SK-N-SH treated with all-trans-retinoic acid at 6 μM for 48 hours (cell line): ENCODE results near the gene CHST15.

Source experiments
- ATAC-seq: fragments of 200-7000 bp; cut with Tn5 transposase; 3 replicates; pipeline ENCODE4 v1.9.1; 2020; ENCODE audit warnings: mild to moderate bottlenecking, moderate library complexity
- BACH2 ChIP-seq: fragments of 250-450 bp; sonication (Bioruptor Pico); IDR thresholded peaks from 2 replicates; pipeline ENCODE4 v1.9.0; 2021; ENCODE audit warnings: mild to moderate bottlenecking, borderline replicate concordance
- ISL1 ChIP-seq: fragments of 250-450 bp; sonication (Bioruptor Pico); IDR thresholded peaks from 2 replicates; pipeline ENCODE4 v2.1.2; 2022; ENCODE audit warnings: mild to moderate bottlenecking, moderate library complexity
- OSR1 ChIP-seq: fragments of 250-450 bp; sonication (Bioruptor Pico); IDR thresholded peaks from 2 replicates; pipeline ENCODE4 v1.8.0; 2022; ENCODE audit warnings: moderate library complexity, mild to moderate bottlenecking, inconsistent platforms
- POU6F1 ChIP-seq: fragments of 250-450 bp; sonication (Bioruptor Pico); IDR thresholded peaks from 2 replicates; pipeline ENCODE4 v1.8.0; 2021; ENCODE audit warnings: low read depth, mild to moderate bottlenecking, moderate library complexity, borderline replicate concordance
- PPARA ChIP-seq: fragments of 250-450 bp; sonication (Bioruptor Pico); IDR thresholded peaks from 2 replicates; pipeline ENCODE4 v1.5.0; 2020; ENCODE audit warnings: mild to moderate bottlenecking, borderline replicate concordance
- RARB ChIP-seq: fragments of 250-450 bp; sonication (Bioruptor Pico); IDR thresholded peaks from 2 replicates; pipeline ENCODE4 v1.8.0; 2021; ENCODE audit warnings: mild to moderate bottlenecking, moderate library complexity
- SNAI2 ChIP-seq: fragments of 250-450 bp; sonication (Bioruptor Pico); IDR thresholded peaks from 2 replicates; pipeline ENCODE4 v1.5.0; 2020; ENCODE audit warnings: mild to moderate bottlenecking, moderate library complexity
- TOX ChIP-seq: fragments of 250-450 bp; sonication (Bioruptor Pico); IDR thresholded peaks from 2 replicates; pipeline ENCODE4 v1.8.0; 2021; ENCODE audit warnings: mild to moderate bottlenecking, moderate library complexity, borderline replicate concordance
- TSHZ2 ChIP-seq: fragments of 250-450 bp; sonication (Bioruptor Pico); IDR thresholded peaks from 2 replicates; pipeline ENCODE4 v1.5.0; 2020; ENCODE audit warnings: mild to moderate bottlenecking, moderate library complexity
- ZC3H10 ChIP-seq: fragments of 250-450 bp; sonication (Bioruptor Pico); IDR thresholded peaks from 2 replicates; pipeline ENCODE4 v1.5.1; 2021; ENCODE audit warnings: mild to moderate bottlenecking, moderate library complexity
- ZFP3 ChIP-seq: fragments of 250-450 bp; sonication (Bioruptor Pico); IDR thresholded peaks from 2 replicates; pipeline ENCODE4 v1.5.0; 2020; ENCODE audit warnings: mild to moderate bottlenecking, moderate library complexity
- ZNF565 ChIP-seq: fragments of 450-650 bp; formaldehyde crosslinking; conservative IDR thresholded peaks from 2 replicates; pipeline ENCODE4 v1.5.0; 2020; ENCODE audit warnings: low read depth, mild to moderate bottlenecking, moderate library complexity
- ZNF70 ChIP-seq: fragments of 450-650 bp; formaldehyde crosslinking; IDR thresholded peaks from 2 replicates; pipeline ENCODE4 v1.5.0; 2020; ENCODE audit warnings: mild to moderate bottlenecking, moderate library complexity
- ZNF8 ChIP-seq: fragments of 450-650 bp; formaldehyde crosslinking; IDR thresholded peaks from 2 replicates; pipeline ENCODE4 v1.5.0; 2020; ENCODE audit warnings: mild to moderate bottlenecking, moderate library complexity
- TF ChIP-seq, protein P1 (sequence below): fragments of 250-450 bp; sonication (Bioruptor Pico); IDR thresholded peaks from 2 replicates; pipeline ENCODE4 v1.5.1; 2020; ENCODE audit warnings: low read depth, mild to moderate bottlenecking, moderate library complexity
- TF ChIP-seq, protein P2 (sequence below): fragments of 250-450 bp; sonication (Bioruptor Pico); IDR thresholded peaks from 2 replicates; pipeline ENCODE4 v1.8.0; 2020; ENCODE audit warnings: mild to moderate bottlenecking, moderate library complexity, borderline replicate concordance
- TF ChIP-seq, protein P3 (sequence below): fragments of 250-450 bp; sonication (Bioruptor Pico); IDR thresholded peaks from 2 replicates; pipeline ENCODE4 v1.5.1; 2021; ENCODE audit warnings: mild to moderate bottlenecking, moderate library complexity

The CHST15 gene

GRCh38 chr10:124086097-124086710, 7.2 kb downstream of the CHST15 start:
- TF ChIP-seq POU6F1 (CRISPR knock-in tag) (no peak), SNAI2 (CRISPR knock-in tag) (no peak), ZC3H10 (no peak)
- ATAC-seq, result no peak

DNA sequence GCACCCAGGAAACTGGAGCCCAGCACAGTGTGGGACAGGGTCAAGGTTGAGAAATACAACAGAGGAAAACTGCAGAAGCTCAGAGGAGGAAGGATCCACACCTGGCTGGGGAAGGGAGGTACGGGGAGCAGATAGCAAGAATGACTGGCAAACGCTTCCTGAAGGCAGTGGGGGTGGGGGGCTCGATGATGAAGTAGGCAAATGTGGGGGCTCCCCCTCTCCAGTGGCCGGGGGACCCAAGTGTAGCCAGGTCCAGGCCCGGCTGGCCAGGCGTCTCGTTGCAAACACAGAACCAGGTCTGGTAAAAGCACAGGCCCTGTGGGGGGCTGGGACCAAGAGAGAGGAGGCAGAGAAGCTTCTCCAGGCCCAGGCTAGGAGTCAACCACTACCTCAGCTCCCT, 7.7 kb downstream of the CHST15 start:
- TF ChIP-seq OSR1 (no peak), POU6F1 (CRISPR knock-in tag) (no peak), ZNF8 (no peak), ZNF565 (CRISPR knock-in tag) (no peak), PPARA (CRISPR knock-in tag) (no peak), ISL1 (CRISPR knock-in tag) (no peak), ZFP3 (CRISPR knock-in tag) (no peak), BACH2 (no peak), TSHZ2 (CRISPR knock-in tag) (no peak), ZNF70 (CRISPR knock-in tag) (no peak), RARB (CRISPR knock-in tag) (no peak)
- TF ChIP-seq, all 23 proteins: peak for 0
- no peak for ATAC-seq

- ATAC-seq, result no peak
- TF ChIP-seq, protein P1, sequence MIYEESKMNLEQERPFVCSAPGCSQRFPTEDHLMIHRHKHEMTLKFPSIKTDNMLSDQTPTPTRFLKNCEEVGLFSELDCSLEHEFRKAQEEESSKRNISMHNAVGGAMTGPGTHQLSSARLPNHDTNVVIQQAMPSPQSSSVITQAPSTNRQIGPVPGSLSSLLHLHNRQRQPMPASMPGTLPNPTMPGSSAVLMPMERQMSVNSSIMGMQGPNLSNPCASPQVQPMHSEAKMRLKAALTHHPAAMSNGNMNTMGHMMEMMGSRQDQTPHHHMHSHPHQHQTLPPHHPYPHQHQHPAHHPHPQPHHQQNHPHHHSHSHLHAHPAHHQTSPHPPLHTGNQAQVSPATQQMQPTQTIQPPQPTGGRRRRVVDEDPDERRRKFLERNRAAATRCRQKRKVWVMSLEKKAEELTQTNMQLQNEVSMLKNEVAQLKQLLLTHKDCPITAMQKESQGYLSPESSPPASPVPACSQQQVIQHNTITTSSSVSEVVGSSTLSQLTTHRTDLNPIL (CRISPR knock-in tag), result no peak
- TF ChIP-seq, protein P2, sequence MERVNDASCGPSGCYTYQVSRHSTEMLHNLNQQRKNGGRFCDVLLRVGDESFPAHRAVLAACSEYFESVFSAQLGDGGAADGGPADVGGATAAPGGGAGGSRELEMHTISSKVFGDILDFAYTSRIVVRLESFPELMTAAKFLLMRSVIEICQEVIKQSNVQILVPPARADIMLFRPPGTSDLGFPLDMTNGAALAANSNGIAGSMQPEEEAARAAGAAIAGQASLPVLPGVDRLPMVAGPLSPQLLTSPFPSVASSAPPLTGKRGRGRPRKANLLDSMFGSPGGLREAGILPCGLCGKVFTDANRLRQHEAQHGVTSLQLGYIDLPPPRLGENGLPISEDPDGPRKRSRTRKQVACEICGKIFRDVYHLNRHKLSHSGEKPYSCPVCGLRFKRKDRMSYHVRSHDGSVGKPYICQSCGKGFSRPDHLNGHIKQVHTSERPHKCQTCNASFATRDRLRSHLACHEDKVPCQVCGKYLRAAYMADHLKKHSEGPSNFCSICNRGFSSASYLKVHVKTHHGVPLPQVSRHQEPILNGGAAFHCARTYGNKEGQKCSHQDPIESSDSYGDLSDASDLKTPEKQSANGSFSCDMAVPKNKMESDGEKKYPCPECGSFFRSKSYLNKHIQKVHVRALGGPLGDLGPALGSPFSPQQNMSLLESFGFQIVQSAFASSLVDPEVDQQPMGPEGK (CRISPR knock-in tag), result no peak
- TF ChIP-seq, protein P3, sequence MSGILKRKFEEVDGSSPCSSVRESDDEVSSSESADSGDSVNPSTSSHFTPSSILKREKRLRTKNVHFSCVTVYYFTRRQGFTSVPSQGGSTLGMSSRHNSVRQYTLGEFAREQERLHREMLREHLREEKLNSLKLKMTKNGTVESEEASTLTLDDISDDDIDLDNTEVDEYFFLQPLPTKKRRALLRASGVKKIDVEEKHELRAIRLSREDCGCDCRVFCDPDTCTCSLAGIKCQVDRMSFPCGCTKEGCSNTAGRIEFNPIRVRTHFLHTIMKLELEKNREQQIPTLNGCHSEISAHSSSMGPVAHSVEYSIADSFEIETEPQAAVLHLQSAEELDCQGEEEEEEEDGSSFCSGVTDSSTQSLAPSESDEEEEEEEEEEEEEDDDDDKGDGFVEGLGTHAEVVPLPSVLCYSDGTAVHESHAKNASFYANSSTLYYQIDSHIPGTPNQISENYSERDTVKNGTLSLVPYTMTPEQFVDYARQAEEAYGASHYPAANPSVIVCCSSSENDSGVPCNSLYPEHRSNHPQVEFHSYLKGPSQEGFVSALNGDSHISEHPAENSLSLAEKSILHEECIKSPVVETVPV (CRISPR knock-in tag), result no peak
- TF ChIP-seq ZNF565 (CRISPR knock-in tag) (no peak), PPARA (CRISPR knock-in tag) (no peak), TOX (CRISPR knock-in tag) (no peak)
Measured at GRCh38 chr10:124084708-124085107, 8.7 kb downstream of the CHST15 start.
